T-cell (primary cell): Measurements from ENCODE around the gene ZNF770. TPM values are rescaled to one million over a fixed set of nuclear protein-coding genes. Genes with fewer than 3 reads are reported as not detected.
"Not testable (repeated sequence)": the region's sequence is repeated elsewhere in the genome, so short reads cannot be mapped to it uniquely, and the experiment has no call there.

ENCODE experiments used
- ATAC-seq, 4 experiments: fragments of 200-7000 bp in 3 of 4; fragments of 150-1000 bp in 1 of 4; cut with Tn5 transposase; replicated peaks in 1 of 4; 1 replicate in 3 of 4; 2 replicates in 1 of 4; pipeline ENCODE4 v1.10.0; 2021; ENCODE audit warnings: moderate library complexity in 3 of 4, mild to moderate bottlenecking in 2 of 4, moderate number of reproducible peaks in 1 of 4
- CTCF ChIA-PET, 2 donors: fragments of 300-600 bp; sonication (Branson Sonifier 250); formaldehyde crosslinking; loops; one replicate each; lab custom pipeline; 2022; ENCODE audit warnings: antibody characterized with exemption in 2 of 2; lab: Charles Lee
- POLR2A ChIA-PET, 2 donors: fragments of 300-600 bp; sonication (Branson Sonifier 250); formaldehyde crosslinking; loops; one replicate each; lab custom pipeline; 2022; ENCODE audit warnings: antibody characterized with exemption in 2 of 2; lab: Charles Lee
- DNase-seq, 35 experiments: peaks; one replicate each; pipeline versions ENCODE4 v3.0.0 to v3.0.0-alpha.2; 2013 to 2023
- H3K27ac ChIP-seq: one replicate; pipeline ENCODE4 v1.5.1; 2013; ENCODE audit warnings: low read length
- H3K27me3 ChIP-seq, 2 experiments: replicated peaks in 1 of 2; 1 replicate in 1 of 2; 2 replicates in 1 of 2; pipeline versions ENCODE4 v1.6.1 to v1.7.0; 2013; ENCODE audit warnings: low read length in 1 of 2, mixed read lengths in 1 of 2; ENCODE audit not compliant: control insufficient read depth in 2 of 2, insufficient read depth in 2 of 2; ENCODE audit errors: extremely low read depth in 1 of 2
- H3K36me3 ChIP-seq, 2 donors: 1 replicate in 1 of 2; 2 replicates in 1 of 2; pipeline versions ENCODE4 v1.6.1 to v1.7.0; 2013; ENCODE audit warnings: low read length in 1 of 2; ENCODE audit not compliant: control insufficient read depth in 2 of 2, insufficient read depth in 1 of 2; ENCODE audit errors: extremely low read depth in 1 of 2
- H3K4me1 ChIP-seq, 2 experiments: 1 replicate in 1 of 2; 2 replicates in 1 of 2; pipeline versions ENCODE4 v1.6.1 to v1.7.0; 2013; ENCODE audit warnings: low read length in 2 of 2, mixed read lengths in 1 of 2; ENCODE audit not compliant: insufficient read depth in 2 of 2, control insufficient read depth in 1 of 2; ENCODE audit errors: extremely low read depth in 1 of 2
- H3K4me3 ChIP-seq, 2 donors: 1 replicate in 1 of 2; 2 replicates in 1 of 2; pipeline versions ENCODE4 v1.5.1 to v1.7.0; 2013; ENCODE audit warnings: mild to moderate bottlenecking in 2 of 2, low read length in 1 of 2, moderate library complexity in 1 of 2; ENCODE audit not compliant: control insufficient read depth in 1 of 2; ENCODE audit errors: extremely low read depth in 1 of 2
- H3K9me3 ChIP-seq: 2 replicates; pipeline ENCODE4 v1.7.0; 2013
- H3K27ac Mint-ChIP-seq, 2 donors: one replicate each; pipeline ENCODE4 v1.8.0; 2020 to 2021; ENCODE audit warnings: mild to moderate bottlenecking in 2 of 2, mixed read lengths in 2 of 2
- H3K27me3 Mint-ChIP-seq, 2 donors: one replicate each; pipeline ENCODE4 v1.8.0; 2021 to 2022; ENCODE audit warnings: mixed read lengths in 2 of 2
- H3K36me3 Mint-ChIP-seq: one replicate; pipeline ENCODE4 v1.8.0; 2021; ENCODE audit warnings: mixed read lengths
- H3K4me1 Mint-ChIP-seq, 3 donors: one replicate each; pipeline ENCODE4 v1.8.0; 2020 to 2022; ENCODE audit warnings: mixed read lengths in 3 of 3, mild to moderate bottlenecking in 1 of 3
- H3K4me3 Mint-ChIP-seq, 3 donors: one replicate each; pipeline ENCODE4 v1.8.0; 2020 to 2022; ENCODE audit warnings: mild to moderate bottlenecking in 3 of 3, mixed read lengths in 3 of 3, moderate library complexity in 3 of 3
- H3K9me3 Mint-ChIP-seq, 3 donors: one replicate each; pipeline ENCODE4 v1.8.0; 2020 to 2022; ENCODE audit warnings: mixed read lengths in 3 of 3
- WGBS: methylation state at CpG from one replicate; pipeline ENCODE4 v1.1.5; 2013; ENCODE audit warnings: missing lambda C conversion rate; ENCODE audit not compliant: insufficient coverage; 5-methylcytosine and 5-hydroxymethylcytosine counted together
- total RNA-seq, 35 experiments: library from RNA in 6 of 35; stranded (reverse) in 6 of 35; fragments of 120-200 nt in 1 of 35; gene quantifications; one replicate each; pipeline versions ENCODE4 v1.2.1 to v1.2.4 and lab custom pipeline; 2013 to 2026

Gene ZNF770
- total RNA-seq, 5 donors from 2014 or later (not counting 1 experiment from before 2014, with no cell fraction given): 38.1 to 48.1 (median 44.5) TPM

DNA sequence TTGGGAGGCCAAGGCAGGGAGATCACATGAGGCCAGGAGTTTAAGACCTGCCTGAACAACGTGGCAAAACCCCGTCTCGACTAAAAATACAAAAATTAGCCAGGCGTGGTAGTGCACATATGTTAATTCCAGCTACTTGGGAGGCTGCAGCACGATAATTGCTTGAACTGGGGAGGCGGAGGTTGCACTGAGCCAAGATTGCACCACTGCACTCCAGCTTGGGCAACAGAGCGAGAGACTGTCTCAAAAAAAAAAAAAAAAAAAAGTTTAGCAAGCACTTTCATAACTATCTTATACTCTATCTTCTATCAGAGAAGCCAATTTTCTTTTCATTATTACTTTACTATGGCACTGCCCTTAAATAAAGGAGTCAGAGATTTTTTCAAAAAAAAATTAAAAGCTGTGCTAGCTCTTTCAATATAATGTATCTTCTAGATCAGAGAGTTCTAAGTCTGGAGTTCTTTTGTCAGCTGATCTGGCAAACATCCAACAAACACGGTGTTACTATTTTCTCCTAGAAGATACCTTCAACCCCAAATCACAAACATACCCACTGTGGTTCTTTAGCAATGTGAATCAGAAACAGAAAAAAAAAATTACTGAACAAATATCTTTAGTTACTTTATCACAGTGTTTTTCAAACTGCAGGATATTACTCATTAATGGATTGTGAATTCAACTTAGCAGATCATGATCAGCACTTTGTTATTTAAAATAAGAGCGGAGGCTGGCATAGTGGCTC, 3.0 kb downstream of the ZNF770 start:
- ChIA-PET POLR2A (interaction anchor here in 1 of 2 donors (0.7 kb wide), 1 partner anchor 17 kb away, joined by 4 read pairs; no protein-coding TSS in a partner anchor), CTCF (interaction anchor here (0.6 to 1.6 kb wide), 6 partner anchors 9 to 1638 kb away, joined by 3 to 9 read pairs (median 5); partner anchors contain the start of gene AQR (in 1 of the 2))
- WGBS: 86% methylated on average over 6 of the region's 9 CpGs
- no peaks in the 10 kb centered on the region for H3K27me3 Mint-ChIP-seq
- H3K4me3 Mint-ChIP-seq: peak overlapping the region; percentile 37 to 59 (median 45)
- H3K27ac Mint-ChIP-seq: peak overlapping the region; percentile 59 to 62
- Histone ChIP-seq H3K9me3 (no peaks in the 10 kb centered on the region), H3K27ac (no peak overlapping the region), H3K36me3 (peaks cover 0 to 26% of the 10 kb centered on the region in 2 donors), H3K27me3 (no peaks in the 10 kb centered on the region), H3K4me3 (no peak overlapping the region), H3K4me1 (peaks cover 15 to 20% of the 10 kb centered on the region in 2 experiments)
- no peaks in the 10 kb centered on the region for H3K9me3 Mint-ChIP-seq
- ATAC-seq (no peak), DNase-seq (peak in 1 of 35 experiments; percentile 34)
- H3K36me3 Mint-ChIP-seq: peaks cover 11% of the 10 kb centered on the region
- H3K4me1 Mint-ChIP-seq: peaks cover 34 to 49% (median 46%) of the 10 kb centered on the region in 3 donors

GRCh38 chr15:34976743-34977142, 11.3 kb downstream of the ZNF770 start:
- H3K9me3 ChIP-seq: no peaks in the 10 kb centered on the region
- CTCF ChIA-PET: interaction anchor here in 1 of 2 donors (1.8 kb wide), 1 partner anchor 11 kb away, joined by 5 read pairs; the partner anchor contains the start of gene ZNF770
- peaks cover 0 to 9% of the 10 kb centered on the region in 2 donors for H3K36me3 ChIP-seq
- Mint-ChIP-seq H3K27ac (no peak overlapping the region), H3K27me3 (no peaks in the 10 kb centered on the region), H3K9me3 (no peaks in the 10 kb centered on the region), H3K4me1 (no peaks in the 10 kb centered on the region), H3K4me3 (no peak overlapping the region), H3K36me3 (peaks cover 6% of the 10 kb centered on the region)
- H3K27me3 ChIP-seq: no peaks in the 10 kb centered on the region
- ATAC-seq: no peak
- no CpG with 5 or more reads among the region's 2 CpGs for WGBS
- POLR2A ChIA-PET: no interaction called here
- no peak overlapping the region for H3K4me3 ChIP-seq
- no peak for DNase-seq
- H3K4me1 ChIP-seq: no peaks in the 10 kb centered on the region
- H3K27ac ChIP-seq: no peak overlapping the region

DNA sequence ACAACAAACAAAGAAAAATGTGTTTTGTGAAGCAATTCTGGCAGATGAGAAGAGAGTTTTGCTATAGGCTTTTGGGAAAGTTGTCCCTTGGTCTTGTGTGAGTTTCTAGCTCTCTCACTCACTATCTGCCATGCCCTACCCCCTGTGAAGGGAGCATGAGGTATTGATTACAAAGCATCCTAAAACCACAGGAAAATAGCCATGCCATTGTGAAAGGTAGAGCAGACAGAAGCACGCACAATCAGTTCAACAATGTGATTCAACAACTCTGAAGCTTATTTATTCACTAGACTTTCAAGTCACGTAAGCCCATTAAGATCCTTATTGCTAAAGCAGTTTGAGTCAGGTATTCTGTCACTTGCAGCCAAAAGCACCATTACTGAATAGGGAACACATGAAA, 12.0 kb downstream of the ZNF770 start:
- CTCF ChIA-PET: interaction anchor here in 1 of 2 donors (0.5 kb wide), 1 partner anchor 9 kb away, joined by 3 read pairs; no protein-coding TSS in a partner anchor
- Histone ChIP-seq H3K9me3 (no peaks in the 10 kb centered on the region), H3K4me1 (no peaks in the 10 kb centered on the region), H3K27me3 (no peaks in the 10 kb centered on the region), H3K4me3 (no peak overlapping the region), H3K36me3 (peaks cover 0 to 4% of the 10 kb centered on the region in 2 donors), H3K27ac (no peak overlapping the region)
- POLR2A ChIA-PET: no interaction called here
- no peak for DNase-seq
- no peak overlapping the region for H3K4me3 Mint-ChIP-seq
- ATAC-seq: no peak
- no peaks in the 10 kb centered on the region for H3K36me3 Mint-ChIP-seq
- H3K27ac Mint-ChIP-seq: no peak overlapping the region
- no CpG with 5 or more reads among the region's 2 CpGs for WGBS
- no peaks in the 10 kb centered on the region for H3K9me3 Mint-ChIP-seq
- no peaks in the 10 kb centered on the region for H3K4me1 Mint-ChIP-seq
- H3K27me3 Mint-ChIP-seq: no peaks in the 10 kb centered on the region

- peaks cover 15 to 16% (median 15%) of the 10 kb centered on the region in 3 donors for H3K4me1 Mint-ChIP-seq
- Histone ChIP-seq H3K36me3 (no peaks in the 10 kb centered on the region), H3K4me1 (peaks cover 6 to 14% of the 10 kb centered on the region in 2 experiments), H3K27me3 (no peaks in the 10 kb centered on the region), H3K9me3 (no peaks in the 10 kb centered on the region), H3K4me3 (no peak overlapping the region), H3K27ac (no peak overlapping the region)
- H3K9me3 Mint-ChIP-seq: no peaks in the 10 kb centered on the region
- 100% methylated on average over 1 of the region's 2 CpGs for whole genome bisulfite sequencing
- H3K36me3 Mint-ChIP-seq: peaks cover 4% of the 10 kb centered on the region
- DNase-seq (no peak), ATAC-seq (no peak)
- H3K27me3 Mint-ChIP-seq: no peaks in the 10 kb centered on the region
- H3K27ac Mint-ChIP-seq: peak overlapping the region; percentile 4 to 22
- no peak overlapping the region for H3K4me3 Mint-ChIP-seq
- ChIA-PET POLR2A (no interaction called here), CTCF (no interaction called here)
Observed at GRCh38 chr15:34973512-34973911, 14.6 kb downstream of the ZNF770 start.

- peak overlapping the region in 1 of 2 donors; percentile 97 for H3K27ac Mint-ChIP-seq
- H3K9me3 Mint-ChIP-seq, H3K27ac ChIP-seq, H3K27me3 Mint-ChIP-seq, H3K36me3 ChIP-seq, H3K27me3 ChIP-seq, DNase-seq, H3K9me3 ChIP-seq: not testable (repeated sequence)
- ChIA-PET CTCF (interaction anchor here (1.0 to 2.3 kb wide), 6 partner anchors 13 to 24 kb away, joined by 3 to 65 read pairs (median 5); partner anchors contain the start of gene ZNF770 (in 1 of the 2)), POLR2A (interaction anchor here (1.0 to 1.5 kb wide), 3 partner anchors 16 to 18 kb away, joined by 4 to 23 read pairs (median 6); partner anchors contain the start of gene ZNF770 (in 2 of the 2))
- ATAC-seq: peak in 1 of 4 experiments; percentile 3
- peak overlapping the region; percentile 99 to 100 (median 100) for H3K4me3 Mint-ChIP-seq
- H3K4me1 Mint-ChIP-seq: peaks cover 41 to 49% (median 44%) of the 10 kb centered on the region in 3 donors
- 83% methylated on average over 4 of the region's 21 CpGs for WGBS
- H3K4me3 ChIP-seq: peak overlapping the region; percentile 94 to 97
- peaks cover 14% of the 10 kb centered on the region for H3K36me3 Mint-ChIP-seq
- H3K4me1 ChIP-seq: peaks cover 9 to 27% of the 10 kb centered on the region in 2 experiments
Observed at GRCh38 chr15:34970098-34970643, 17.9 kb downstream of the ZNF770 start.
